K562 (cell line): ENCODE results near the gene TEX51. TPM values are rescaled to one million over a fixed set of nuclear protein-coding genes. Genes with fewer than 3 reads are reported as not detected.

ENCODE experiments used
- DIDO1 ChIP-seq: fragments of 450-650 bp; IDR thresholded peaks from 2 replicates; pipeline ENCODE4 v1.6.1; 2016; ENCODE audit warnings: low read depth, missing biosample characterization, missing genetic modification characterization
- EGR1 ChIP-seq: fragments of 450-650 bp; conservative IDR thresholded peaks from 2 replicates; pipeline ENCODE4 v1.6.1; 2017; ENCODE audit warnings: mild to moderate bottlenecking
- HLTF ChIP-seq: fragments of 450-650 bp; IDR thresholded peaks from 2 replicates; pipeline ENCODE4 v1.6.1; 2016
- MEF2A ChIP-seq: IDR thresholded peaks from 2 replicates; pipeline ENCODE4 v1.6.1; 2011; ENCODE audit warnings: low read depth, mild to moderate bottlenecking, low read length, moderate library complexity; ENCODE audit not compliant: control insufficient read depth
- SIX5 ChIP-seq, 2 experiments: IDR thresholded peaks; 2 replicates each; pipeline ENCODE4 v1.6.1; 2011; ENCODE audit warnings: low read length in 2 of 2, borderline replicate concordance in 1 of 2, low read depth in 1 of 2, mild to moderate bottlenecking in 1 of 2, moderate library complexity in 1 of 2; ENCODE audit not compliant: insufficient read depth in 1 of 2
- SMARCC2 ChIP-seq: fragments of 450-650 bp; IDR thresholded peaks from 2 replicates; pipeline ENCODE4 v1.6.1; 2017; ENCODE audit warnings: antibody characterized with exemption, moderate library complexity, mild to moderate bottlenecking, low read depth
- ZNF41 ChIP-seq: fragments of 250-450 bp; sonication (Bioruptor Pico); conservative IDR thresholded peaks from 2 replicates; pipeline ENCODE4 v1.4.0; 2020; ENCODE audit warnings: mild to moderate bottlenecking
- ZNF431 ChIP-seq: sonication (generic); formaldehyde crosslinking; IDR thresholded peaks from 2 replicates; pipeline ENCODE4 v1.8.0; 2022; ENCODE audit warnings: mild to moderate bottlenecking, missing genetic modification reagents
- ZSCAN29 ChIP-seq: fragments of 450-650 bp; IDR thresholded peaks from 2 replicates; pipeline ENCODE4 v1.6.1; 2017
- polyA plus RNA-seq, 8 experiments: library from polyadenylated mRNA; depleted of rRNA in 4 of 8; stranded (reverse) in 5 of 8; unstranded in 3 of 8; fragments of >200 nt; fragmentation: Nextera tagmentation in 2 of 8; fragmentation: Illumina TruSeq in 1 of 8; extraction: Ambion mirVana in 2 of 8; extraction: Trizol in 1 of 8; gene quantifications; 2 replicates each; pipeline versions ENCODE4 v1.2.1 to v1.2.3, GENCODE V29; 2011 to 2014; ENCODE audit warnings: inconsistent platforms in 1 of 8, missing spikeins in 1 of 8
- total RNA-seq, 7 experiments: library from RNA; depleted of rRNA in 6 of 7; stranded (reverse); fragments of >200 nt in 6 of 7; fragmentation: Illumina TruSeq in 2 of 7; extraction: Trizol in 2 of 7; gene quantifications; 2 replicates each; pipeline versions ENCODE4 v1.2.1 to v1.2.3, GENCODE V29; 2011 to 2021; ENCODE audit warnings: low replicate concordance in 1 of 7
- TF ChIP-seq, protein P1 (sequence below): fragments of 450-650 bp; IDR thresholded peaks from 2 replicates; pipeline ENCODE4 v1.6.1; 2016; ENCODE audit warnings: mild to moderate bottlenecking
- TF ChIP-seq, protein P2 (sequence below), 3 experiments: fragments of 200-800 bp in 1 of 3; fragments of 250-450 bp in 1 of 3; fragments of 450-650 bp in 1 of 3; sonication (Bioruptor Pico) in 1 of 3; sonication (Bioruptor generic) in 1 of 3; formaldehyde crosslinking in 1 of 3; IDR thresholded peaks; 2 replicates each; pipeline versions ENCODE4 v1.6.1 to v1.8.0; 2016 to 2022; ENCODE audit warnings: mild to moderate bottlenecking in 2 of 3, missing genetic modification characterization in 2 of 3, missing compliant biosample characterization in 1 of 3, moderate library complexity in 1 of 3
- TF ChIP-seq, protein P3 (sequence below): fragments of 450-650 bp; formaldehyde crosslinking; conservative IDR thresholded peaks from 2 replicates; pipeline ENCODE4 v1.4.0; 2022; ENCODE audit warnings: mild to moderate bottlenecking, missing genetic modification characterization

The TEX51 gene
- total and polyA plus RNA-seq, 9 of the 15 experiments (the other 6 are each of a cell fraction or from before 2014, with no cell fraction given): not detected

DNA sequence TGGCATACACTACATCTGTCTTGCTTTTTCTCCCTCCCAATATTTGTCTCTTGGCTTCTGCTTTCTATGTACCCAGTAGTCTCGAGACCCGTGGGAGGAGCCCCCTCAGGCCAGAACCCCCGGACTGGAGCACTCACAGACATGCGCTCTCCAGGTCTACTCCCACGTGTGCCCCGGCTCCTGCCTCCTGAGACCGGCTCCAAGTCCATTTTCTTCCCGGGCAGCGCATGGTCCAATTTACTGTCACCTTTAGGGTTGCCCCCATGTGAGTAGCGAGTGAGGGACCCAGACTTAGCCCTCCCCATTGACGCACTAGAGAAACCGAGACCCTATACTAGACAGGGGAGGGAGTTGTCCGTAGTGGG is 11.8 kb upstream of the TEX51 start (continued):
- TF ChIP-seq DIDO1 (tag) (no peak), ZSCAN29 (no peak), ZNF41 (CRISPR knock-in tag) (no peak), ZNF431 (CRISPR knock-in tag) (no peak), EGR1 (no peak), HLTF (no peak), SIX5 (IDR thresholded peaks at IDR 0.05; ENCODE audit: borderline replicate concordance in 1 of 2, insufficient read depth in 1 of 2, low read depth in 1 of 2, low read length in 2 of 2) (no peak), SMARCC2 (no peak), MEF2A (no peak)
- TF ChIP-seq, protein P1, sequence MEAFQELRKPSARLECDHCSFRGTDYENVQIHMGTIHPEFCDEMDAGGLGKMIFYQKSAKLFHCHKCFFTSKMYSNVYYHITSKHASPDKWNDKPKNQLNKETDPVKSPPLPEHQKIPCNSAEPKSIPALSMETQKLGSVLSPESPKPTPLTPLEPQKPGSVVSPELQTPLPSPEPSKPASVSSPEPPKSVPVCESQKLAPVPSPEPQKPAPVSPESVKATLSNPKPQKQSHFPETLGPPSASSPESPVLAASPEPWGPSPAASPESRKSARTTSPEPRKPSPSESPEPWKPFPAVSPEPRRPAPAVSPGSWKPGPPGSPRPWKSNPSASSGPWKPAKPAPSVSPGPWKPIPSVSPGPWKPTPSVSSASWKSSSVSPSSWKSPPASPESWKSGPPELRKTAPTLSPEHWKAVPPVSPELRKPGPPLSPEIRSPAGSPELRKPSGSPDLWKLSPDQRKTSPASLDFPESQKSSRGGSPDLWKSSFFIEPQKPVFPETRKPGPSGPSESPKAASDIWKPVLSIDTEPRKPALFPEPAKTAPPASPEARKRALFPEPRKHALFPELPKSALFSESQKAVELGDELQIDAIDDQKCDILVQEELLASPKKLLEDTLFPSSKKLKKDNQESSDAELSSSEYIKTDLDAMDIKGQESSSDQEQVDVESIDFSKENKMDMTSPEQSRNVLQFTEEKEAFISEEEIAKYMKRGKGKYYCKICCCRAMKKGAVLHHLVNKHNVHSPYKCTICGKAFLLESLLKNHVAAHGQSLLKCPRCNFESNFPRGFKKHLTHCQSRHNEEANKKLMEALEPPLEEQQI: no peak
- TF ChIP-seq, protein P2, sequence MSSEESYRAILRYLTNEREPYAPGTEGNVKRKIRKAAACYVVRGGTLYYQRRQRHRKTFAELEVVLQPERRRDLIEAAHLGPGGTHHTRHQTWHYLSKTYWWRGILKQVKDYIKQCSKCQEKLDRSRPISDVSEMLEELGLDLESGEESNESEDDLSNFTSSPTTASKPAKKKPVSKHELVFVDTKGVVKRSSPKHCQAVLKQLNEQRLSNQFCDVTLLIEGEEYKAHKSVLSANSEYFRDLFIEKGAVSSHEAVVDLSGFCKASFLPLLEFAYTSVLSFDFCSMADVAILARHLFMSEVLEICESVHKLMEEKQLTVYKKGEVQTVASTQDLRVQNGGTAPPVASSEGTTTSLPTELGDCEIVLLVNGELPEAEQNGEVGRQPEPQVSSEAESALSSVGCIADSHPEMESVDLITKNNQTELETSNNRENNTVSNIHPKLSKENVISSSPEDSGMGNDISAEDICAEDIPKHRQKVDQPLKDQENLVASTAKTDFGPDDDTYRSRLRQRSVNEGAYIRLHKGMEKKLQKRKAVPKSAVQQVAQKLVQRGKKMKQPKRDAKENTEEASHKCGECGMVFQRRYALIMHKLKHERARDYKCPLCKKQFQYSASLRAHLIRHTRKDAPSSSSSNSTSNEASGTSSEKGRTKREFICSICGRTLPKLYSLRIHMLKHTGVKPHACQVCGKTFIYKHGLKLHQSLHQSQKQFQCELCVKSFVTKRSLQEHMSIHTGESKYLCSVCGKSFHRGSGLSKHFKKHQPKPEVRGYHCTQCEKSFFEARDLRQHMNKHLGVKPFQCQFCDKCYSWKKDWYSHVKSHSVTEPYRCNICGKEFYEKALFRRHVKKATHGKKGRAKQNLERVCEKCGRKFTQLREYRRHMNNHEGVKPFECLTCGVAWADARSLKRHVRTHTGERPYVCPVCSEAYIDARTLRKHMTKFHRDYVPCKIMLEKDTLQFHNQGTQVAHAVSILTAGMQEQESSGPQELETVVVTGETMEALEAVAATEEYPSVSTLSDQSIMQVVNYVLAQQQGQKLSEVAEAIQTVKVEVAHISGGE (CRISPR knock-in tag; IDR thresholded peaks at IDR 0.05): no peak
- TF ChIP-seq, protein P3, sequence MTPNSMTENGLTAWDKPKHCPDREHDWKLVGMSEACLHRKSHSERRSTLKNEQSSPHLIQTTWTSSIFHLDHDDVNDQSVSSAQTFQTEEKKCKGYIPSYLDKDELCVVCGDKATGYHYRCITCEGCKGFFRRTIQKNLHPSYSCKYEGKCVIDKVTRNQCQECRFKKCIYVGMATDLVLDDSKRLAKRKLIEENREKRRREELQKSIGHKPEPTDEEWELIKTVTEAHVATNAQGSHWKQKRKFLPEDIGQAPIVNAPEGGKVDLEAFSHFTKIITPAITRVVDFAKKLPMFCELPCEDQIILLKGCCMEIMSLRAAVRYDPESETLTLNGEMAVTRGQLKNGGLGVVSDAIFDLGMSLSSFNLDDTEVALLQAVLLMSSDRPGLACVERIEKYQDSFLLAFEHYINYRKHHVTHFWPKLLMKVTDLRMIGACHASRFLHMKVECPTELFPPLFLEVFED (CRISPR knock-in tag): no peak
- TF ChIP-seq, all 486 proteins: peak for 0
